CD4-positive, alpha-beta T cell treated with Interferon alpha-2 for 1 hour (primary cell): ENCODE measurements around the gene HORMAD1.
A peak's percentile ranks its signal among the peaks of the same experiment; 100 is the strongest.
"Not testable (repeated sequence)": the region's sequence is repeated elsewhere in the genome, so short reads cannot be mapped to it uniquely, and the experiment has no call there.

ENCODE experiments used
- DNase-seq, 2 donors: peaks; one replicate each; pipeline ENCODE4 v3.0.0-alpha.2; 2020 to 2022

Gene HORMAD1, protein sequence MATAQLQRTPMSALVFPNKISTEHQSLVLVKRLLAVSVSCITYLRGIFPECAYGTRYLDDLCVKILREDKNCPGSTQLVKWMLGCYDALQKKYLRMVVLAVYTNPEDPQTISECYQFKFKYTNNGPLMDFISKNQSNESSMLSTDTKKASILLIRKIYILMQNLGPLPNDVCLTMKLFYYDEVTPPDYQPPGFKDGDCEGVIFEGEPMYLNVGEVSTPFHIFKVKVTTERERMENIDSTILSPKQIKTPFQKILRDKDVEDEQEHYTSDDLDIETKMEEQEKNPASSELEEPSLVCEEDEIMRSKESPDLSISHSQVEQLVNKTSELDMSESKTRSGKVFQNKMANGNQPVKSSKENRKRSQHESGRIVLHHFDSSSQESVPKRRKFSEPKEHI

DNA sequence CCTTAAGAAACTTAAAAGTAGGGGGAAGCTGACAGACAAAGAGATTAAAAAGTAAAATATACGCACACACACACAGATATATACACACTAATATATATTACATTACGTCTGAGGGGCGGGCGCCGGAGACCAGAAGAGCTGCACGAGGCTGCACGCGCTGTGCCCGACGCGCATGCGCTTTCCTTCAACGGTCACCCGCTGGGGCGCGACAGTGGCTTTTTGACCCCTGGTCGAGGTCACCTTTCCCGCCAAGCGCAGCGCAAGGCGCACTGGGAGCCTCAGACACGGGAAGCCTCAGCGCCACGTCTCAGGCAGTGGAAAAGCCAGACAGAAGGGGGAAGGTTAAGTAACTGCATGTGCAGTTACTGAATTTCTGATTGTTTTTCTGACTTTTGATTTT is at the start of gene HORMAD1:
Gene HORMAD1 (minus strand): TSS at position 193 of the 400 bp plus-strand sequence. CDS start 1,390 bp downstream, outside the sequence.
- DNase-seq = no peak

DNA sequence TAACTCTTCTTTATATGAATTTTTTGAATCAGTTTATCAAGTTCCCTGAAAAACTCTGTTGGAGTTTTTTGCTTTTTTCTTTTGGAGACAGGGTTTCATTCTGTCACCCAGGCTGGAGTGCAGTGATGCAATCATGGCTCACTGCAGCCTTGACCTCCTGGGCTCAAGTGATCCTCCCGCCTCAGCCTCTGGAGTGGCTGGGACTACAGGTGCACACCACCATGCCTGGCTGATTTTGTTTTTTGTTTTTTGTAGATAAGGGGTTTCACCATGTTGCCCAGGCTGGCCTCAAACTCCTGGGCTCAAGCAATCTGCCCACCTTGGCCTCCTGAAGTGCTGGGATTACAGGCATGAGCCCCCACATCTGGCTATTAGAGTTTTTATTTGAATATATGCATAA is 47.0 kb upstream of the HORMAD1 start:
- not testable (repeated sequence) for DNase-seq

DNA sequence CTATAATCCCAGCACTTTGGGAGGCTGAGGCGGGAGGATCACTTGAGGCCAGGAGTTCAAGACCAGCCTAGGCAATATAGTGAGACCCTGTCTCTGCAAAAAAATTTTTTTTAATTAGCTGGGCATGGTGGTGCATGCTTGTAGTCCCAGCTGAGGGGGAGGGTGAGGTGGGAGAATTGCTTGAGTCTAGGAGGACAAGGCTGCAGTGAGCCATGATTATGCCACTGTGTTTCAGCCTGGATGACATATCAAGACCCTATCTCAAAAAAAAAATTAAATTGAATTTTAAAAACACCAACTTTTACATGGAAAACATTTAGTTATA is 45.2 kb upstream of the HORMAD1 start:
- not testable (repeated sequence) for DNase-seq

DNA sequence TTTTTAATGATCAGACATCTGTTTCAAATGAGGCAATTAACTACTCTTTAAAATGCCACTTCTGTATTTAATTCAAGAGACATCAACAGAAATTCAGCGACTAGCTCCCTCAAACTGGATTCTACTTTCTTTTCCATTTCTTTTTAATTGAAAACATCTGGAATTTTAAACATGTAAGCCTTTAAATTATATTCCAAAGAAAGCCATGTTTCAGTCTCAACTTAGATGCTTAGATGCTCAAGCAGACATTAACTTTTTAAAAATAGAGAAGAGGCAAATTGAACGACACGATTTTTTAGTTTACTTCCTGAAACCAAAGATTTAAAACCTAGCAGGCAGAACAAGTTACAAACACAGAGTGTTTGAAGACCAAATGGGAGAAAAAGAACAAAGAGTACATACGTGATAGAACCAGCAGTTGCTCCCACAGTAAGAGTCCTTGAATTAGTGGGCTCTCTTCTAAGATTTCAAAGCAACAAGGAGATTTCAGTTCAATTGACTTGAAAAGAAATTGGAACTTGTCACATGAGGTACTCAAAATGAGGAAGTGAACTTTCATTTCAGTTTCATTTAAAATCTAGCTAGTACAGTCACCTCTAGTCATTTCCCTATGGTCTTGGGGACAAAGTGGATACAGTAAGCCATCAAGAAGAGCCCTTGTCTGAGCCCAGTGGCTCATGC is 44.7 kb upstream of the HORMAD1 start, which contains the start of gene CTSS:
Gene CTSS (minus strand): TSS at position 483 of the 681 bp plus-strand sequence. CDS start 1,015 bp downstream, outside the sequence.
- DNase-seq = peak; percentile 10 to 62

DNA sequence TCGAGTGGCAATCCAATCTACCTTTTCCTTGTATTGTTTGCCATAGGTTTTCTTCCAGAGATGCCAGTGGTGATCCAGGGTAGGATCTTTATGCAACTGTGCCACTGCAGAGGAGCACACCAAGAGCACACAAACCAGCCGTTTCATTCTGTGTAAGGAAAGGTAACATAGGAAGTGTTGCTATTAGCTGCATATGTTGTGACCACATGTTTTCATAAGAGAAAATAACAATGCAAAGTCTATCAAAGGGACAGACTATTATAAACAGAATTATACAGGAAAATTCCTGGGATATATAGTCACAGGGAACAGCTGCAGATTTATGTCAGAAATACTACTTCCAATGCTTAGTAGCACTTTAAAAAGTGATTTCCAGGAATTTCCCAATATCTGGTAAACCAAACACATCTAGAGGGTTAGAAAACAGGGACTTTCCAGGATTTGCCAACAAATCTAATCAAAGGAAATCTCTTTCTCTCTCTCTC is 44.0 kb upstream of the HORMAD1 start:
- peak in 1 of 2 donors; percentile 62 for DNase-seq

DNA sequence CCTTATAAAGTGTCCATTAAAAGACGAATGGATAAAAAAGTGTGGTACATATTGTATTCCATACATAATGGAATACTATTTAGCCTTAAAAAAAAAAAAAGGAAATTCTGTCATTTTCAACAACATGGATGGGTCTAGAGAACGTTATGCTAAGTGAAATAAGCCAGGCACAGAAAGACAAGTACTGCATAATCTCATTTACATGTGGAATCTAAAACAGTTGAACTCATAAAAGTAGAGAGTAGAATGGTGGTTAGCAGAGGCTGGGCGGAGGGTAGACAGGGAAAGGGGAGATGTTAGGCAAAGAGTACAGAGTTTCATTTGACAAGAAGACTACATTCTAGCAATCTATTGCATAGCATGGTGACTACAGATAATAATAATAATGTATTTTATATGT is 42.3 kb upstream of the HORMAD1 start:
- no peak for DNase-seq

DNA sequence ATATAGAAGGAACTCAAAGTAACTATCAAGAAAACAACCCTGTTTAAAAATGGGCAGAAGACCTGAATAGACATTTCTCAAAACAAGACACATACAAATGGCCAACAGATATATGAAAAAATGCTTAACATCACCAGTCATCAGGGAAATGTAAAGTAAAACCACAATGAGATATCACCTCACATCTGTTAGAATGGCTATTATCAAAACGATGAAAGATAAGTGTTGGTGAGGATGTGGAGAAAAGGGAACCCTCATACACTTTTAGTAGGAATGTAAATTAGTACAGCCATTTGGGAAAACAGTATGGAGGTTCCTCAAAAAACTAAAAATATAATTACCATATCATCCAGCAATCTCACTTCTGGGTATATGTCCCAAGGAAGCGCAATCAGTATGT is 41.9 kb upstream of the HORMAD1 start:
- DNase-seq = no peak

DNA sequence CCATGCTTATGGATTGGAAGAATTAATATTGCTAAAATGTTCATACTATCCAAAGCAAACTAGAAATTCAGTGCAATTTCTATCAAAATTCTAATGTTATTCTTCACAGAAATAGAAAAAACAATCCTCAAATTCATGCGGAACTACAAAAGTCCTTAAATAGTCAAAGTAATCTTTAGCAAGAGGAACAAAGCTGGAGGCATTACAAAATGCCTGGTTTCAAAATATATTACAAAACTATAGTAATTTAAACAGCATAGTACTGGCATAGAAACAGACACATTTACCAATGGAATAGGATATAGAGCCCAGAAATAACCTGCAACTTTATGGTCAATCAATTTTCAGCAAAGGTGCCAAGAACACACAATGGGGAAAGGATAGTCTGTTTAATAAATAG is 41.1 kb upstream of the HORMAD1 start:
- DNase-seq = no peak

DNA sequence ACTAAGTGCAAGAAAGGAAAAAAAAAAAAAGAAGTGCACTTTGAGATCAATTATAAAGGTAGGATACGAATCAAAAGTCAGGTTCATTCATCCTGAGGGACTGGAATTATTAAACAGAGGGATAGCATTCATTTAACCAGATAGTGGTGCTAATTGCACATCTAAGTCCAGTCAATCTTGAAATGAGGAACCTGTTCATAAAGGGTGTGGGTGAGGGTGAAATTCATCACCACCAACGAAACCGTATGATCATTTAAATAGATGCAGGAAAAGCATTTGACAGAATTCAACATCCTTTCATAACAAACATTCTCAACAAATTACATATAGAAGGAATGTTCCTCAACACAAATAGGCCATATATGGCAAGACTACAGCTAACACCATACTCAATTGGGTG is 39.3 kb upstream of the HORMAD1 start:
- DNase-seq = no peak

- DNase-seq = no peak
These were observed 32.7 kb upstream of the HORMAD1 start for GRCh38 chr1:150753416-150753815.

GRCh38 chr1:150751443-150751842 is 30.7 kb upstream of the HORMAD1 start:
- no peak for DNase-seq

DNA sequence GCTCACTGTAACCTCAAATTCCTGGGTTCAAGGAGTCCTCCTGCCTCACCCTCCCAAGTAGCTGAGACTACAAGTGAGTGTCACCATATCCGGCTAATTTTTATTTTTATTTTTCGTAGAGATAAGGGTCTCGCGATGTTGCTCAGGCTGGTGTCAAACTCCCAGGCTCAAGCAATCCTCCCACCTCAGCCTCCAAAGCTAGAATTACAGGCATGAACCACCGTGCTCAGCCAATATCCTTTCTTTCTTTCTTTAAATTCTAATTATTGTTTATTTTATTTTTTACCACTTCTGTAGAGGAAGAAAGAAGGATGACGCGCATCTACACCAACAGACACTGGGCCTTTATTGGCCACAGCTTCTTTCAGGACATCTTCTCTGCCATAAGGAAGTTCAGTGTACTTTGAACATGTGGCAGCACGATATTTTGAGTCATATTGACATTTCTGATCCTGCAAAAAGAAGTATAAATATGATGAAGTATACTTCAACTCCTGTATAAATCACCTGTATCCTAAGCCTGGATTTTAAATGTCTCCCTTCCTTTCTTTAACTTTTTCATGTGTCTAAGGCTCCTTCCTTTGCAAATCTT is 29.1 kb upstream of the HORMAD1 start:
- no peak for DNase-seq

DNA sequence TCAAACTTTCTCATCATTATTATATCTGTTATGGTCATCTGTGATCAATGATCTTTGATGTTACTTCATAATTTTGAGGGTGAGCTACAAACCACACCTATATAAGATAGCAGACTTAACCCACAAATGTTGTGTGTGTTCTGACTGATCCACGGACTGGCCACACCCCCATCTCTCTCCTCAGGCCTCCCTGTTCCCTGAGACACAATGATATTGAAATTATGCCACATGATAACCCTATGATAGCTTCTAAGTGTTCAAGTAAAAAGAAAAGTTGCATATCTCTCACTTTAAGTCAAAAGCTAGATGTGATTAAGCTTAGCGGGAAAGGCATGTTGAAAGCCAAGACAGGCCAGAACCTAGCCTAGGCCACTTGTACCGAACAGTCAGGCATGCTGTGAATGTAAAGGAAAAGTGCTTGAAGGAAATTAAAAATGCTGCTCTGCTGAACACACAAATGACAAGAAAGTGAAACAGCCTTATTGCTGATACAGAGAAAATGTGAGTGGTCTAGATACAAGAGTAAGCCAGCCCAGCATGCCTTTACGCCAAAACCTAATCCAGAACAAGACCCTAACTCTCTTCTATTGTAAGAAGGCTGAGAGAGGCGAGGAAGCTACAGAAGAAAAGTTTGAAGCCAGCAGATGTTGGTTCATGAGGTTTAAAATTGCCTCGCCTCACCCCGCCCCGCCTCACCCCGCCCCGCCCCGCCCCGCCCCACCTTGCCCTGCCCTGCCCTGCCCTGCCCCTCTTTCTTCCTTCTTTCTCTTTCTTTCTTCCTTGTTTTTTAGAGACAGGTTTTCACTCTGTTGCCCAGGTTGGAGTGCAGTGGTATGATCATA is 28.4 kb upstream of the HORMAD1 start:
- no peak for DNase-seq

DNA sequence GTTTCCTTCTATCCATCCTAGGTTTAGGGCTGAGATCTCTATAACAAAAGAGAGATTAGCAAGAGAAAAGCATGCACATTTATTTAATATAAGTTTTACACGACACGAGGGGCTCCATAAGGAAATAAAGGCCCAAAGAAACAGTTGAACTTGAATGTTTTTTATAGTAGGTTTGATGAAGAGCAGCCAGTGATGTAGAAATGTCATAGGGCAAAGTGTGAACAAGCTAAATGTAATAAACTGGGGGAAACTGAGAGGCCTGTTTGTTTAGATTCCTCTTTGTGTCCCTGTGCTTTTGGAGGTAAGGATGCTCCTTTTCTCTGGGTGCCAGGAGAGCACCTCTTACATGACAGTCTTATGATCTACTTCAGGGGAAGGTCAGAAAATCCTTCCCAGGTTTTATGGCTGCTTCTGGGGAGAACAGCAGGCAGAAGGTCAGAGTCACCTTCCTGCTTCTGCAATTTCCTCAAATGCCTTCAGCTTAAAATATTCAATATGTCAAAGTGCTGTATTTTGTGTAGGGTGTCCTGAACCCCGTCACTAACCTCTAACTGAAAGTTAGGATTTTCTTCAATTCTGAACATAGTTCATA is 9.5 kb upstream of the HORMAD1 start:
- no peak for DNase-seq

DNA sequence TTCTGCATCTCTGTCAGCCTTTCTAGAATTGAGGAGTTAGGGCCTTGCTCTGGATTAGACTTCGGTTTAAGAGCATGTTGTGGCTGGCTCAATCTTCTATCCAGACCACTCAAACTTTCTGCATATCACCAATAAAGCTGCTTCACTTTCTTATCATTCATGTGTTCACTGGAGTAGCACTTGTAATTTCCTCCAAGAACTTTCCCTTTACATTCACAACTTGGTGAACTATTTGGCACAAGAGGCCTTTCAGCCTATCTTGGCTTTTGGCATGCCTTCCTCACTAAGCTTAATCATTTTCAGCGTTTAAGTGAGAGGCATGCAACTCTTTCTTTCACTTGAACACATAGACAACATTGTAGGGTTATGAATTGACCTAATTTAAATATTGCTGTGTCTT is 3.6 kb upstream of the HORMAD1 start:
- DNase-seq = no peak

DNA sequence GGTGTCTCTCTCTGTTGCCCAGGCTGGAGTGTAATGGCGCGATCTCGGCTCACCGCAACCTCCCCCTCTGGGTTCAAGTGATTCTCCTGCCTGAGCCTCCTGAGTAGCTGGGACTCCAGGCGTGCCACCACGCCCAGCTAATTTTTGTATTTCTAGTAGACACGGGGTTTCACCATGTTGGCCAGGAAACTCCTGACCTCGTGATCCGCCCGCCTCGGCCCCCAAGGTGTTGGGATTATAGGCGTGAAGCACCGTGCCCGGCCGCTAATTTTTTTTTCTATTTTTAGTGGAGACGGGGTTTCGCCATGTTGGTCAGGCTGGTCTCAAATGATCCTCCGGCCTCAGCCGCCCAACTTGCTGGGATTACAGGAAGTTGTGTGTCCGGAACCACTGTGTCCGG is 597 bp downstream of the HORMAD1 start:
- DNase-seq = no peak

- no peak for DNase-seq
These were observed 2.3 kb downstream of the HORMAD1 start for GRCh38 chr1:150718225-150718891.

DNA sequence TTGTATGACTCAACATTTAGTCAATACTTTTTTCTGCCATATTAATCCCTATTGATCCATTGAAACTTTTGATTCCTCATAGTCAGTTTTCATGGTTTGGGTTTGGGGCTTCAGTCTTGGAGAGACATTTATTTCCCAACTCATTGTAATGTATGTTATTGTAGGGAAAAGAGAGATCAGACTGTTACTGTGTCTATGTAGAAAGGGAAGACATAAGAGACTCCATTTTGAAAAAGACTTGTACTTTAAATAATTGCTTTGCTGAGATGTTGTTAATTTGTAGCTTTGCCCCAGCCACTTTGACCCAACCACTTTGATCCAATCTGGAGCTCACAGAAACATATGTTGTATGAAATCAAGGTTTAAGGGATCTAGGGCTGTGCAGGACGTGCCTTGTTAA is 11.7 kb downstream of the HORMAD1 start:
- DNase-seq = not testable (repeated sequence)

- DNase-seq = no peak
These were observed 12.1 kb downstream of the HORMAD1 start for GRCh38 chr1:150708595-150708994.

DNA sequence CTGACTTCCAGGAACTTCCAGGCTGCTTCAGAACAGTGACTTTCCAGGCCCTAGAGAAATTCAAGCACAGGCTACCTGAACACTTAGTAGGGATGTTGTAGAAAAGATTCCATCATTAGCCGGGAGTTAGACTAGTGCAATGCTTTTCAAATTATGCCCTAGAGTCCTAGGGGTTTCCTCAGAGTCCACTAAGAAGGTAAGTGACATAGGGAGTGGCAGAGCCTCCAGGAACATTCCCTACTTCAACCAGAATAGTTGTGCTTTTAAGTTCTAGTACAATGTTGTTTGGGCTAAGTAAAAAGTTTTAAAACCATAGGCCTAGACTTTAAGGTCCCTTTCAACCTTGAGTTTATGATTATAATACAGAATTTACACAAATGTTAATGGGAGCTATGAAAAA is 14.6 kb downstream of the HORMAD1 start:
- no peak for DNase-seq

- DNase-seq = no peak
These were observed 17.3 kb downstream of the HORMAD1 start for GRCh38 chr1:150703427-150703826.
